PC-3 (cell line): ENCODE measurements around the gene STAT4. TPM values are rescaled to one million over a fixed set of nuclear protein-coding genes. Genes with fewer than 3 reads are reported as not detected.
A peak's percentile ranks its signal among the peaks of the same experiment; 100 is the strongest.

Experiments
- ATAC-seq: fragments of 200-7000 bp; cut with Tn5 transposase; 2 replicates; pipeline ENCODE4 v1.9.1; 2020; ENCODE audit warnings: mild to moderate bottlenecking, moderate library complexity
- BruUV-seq: library from RNA; stranded (reverse); fragments of 400-500 nt; replicated peaks from 2 replicates; lab custom pipeline; 2021; lab: Mats Ljungman, UMichigan
- CTCF ChIA-PET: fragments of 300-600 bp; sonication (Branson Sonifier 250); formaldehyde crosslinking; loops from one replicate; lab custom pipeline; 2022; ENCODE audit warnings: antibody characterized with exemption; lab: Charles Lee
- POLR2A ChIA-PET: fragments of 300-600 bp; sonication (Branson Sonifier 250); formaldehyde crosslinking; loops from one replicate; lab custom pipeline; 2022; ENCODE audit warnings: antibody characterized with exemption; ENCODE audit not compliant: unreplicated experiment; lab: Charles Lee
- DNase-seq: peaks from one replicate; pipeline ENCODE4 v3.0.0-alpha.2; 2015
- H2AFZ ChIP-seq: fragments of 300-600 bp; sonication (generic); 2 replicates; pipeline ENCODE4 v1.6.0; 2016; ENCODE audit warnings: antibody characterized with exemption, low read length
- H3F3A ChIP-seq: fragments of 300-600 bp; sonication (generic); one replicate; pipeline ENCODE4 v1.6.0; 2017; ENCODE audit warnings: antibody characterized with exemption, low read length, control low read depth, mild to moderate bottlenecking; ENCODE audit not compliant: unreplicated experiment
- H3K27ac ChIP-seq: fragments of 300-600 bp; sonication (generic); 2 replicates; pipeline ENCODE4 v1.5.1; 2016; ENCODE audit warnings: mild to moderate bottlenecking, low read length
- H3K27me3 ChIP-seq: fragments of 300-600 bp; sonication (generic); 2 replicates; pipeline ENCODE4 v1.6.1; 2016; ENCODE audit warnings: low read length, mixed read lengths
- H3K36me3 ChIP-seq: fragments of 300-600 bp; sonication (generic); 2 replicates; pipeline ENCODE4 v1.6.1; 2016; ENCODE audit warnings: low read depth, mixed run types, low read length, mixed read lengths
- H3K4me1 ChIP-seq: fragments of 300-600 bp; sonication (generic); 2 replicates; pipeline ENCODE4 v1.5.1; 2016; ENCODE audit warnings: low read length; ENCODE audit not compliant: insufficient read depth
- H3K4me2 ChIP-seq: fragments of 300-600 bp; sonication (generic); 2 replicates; pipeline ENCODE4 v1.6.0; 2016; ENCODE audit warnings: low read length
- H3K4me3 ChIP-seq: fragments of 300-600 bp; sonication (generic); 2 replicates; pipeline ENCODE4 v1.5.1; 2016; ENCODE audit warnings: mild to moderate bottlenecking, low read length, mixed read lengths
- H3K79me2 ChIP-seq: fragments of 300-600 bp; sonication (generic); 2 replicates; pipeline ENCODE4 v1.6.1; 2017; ENCODE audit warnings: low read length, mixed read lengths
- H3K9ac ChIP-seq: fragments of 300-600 bp; sonication (generic); 2 replicates; pipeline ENCODE4 v1.6.0; 2016; ENCODE audit warnings: mild to moderate bottlenecking, low read length
- H3K9me2 ChIP-seq: fragments of 300-600 bp; sonication (generic); replicated peaks from 2 replicates; pipeline ENCODE4 v1.6.1; 2016; ENCODE audit warnings: mixed run types, low read length, mixed read lengths
- H3K9me3 ChIP-seq: fragments of 300-600 bp; sonication (generic); 2 replicates; pipeline ENCODE4 v1.6.1; 2016; ENCODE audit warnings: low read length, mixed read lengths
- H4K20me1 ChIP-seq: fragments of 300-600 bp; sonication (generic); 2 replicates; pipeline ENCODE4 v1.6.1; 2016; ENCODE audit warnings: low read length, mixed read lengths
- EZH2 ChIP-seq: fragments of 300-600 bp; sonication (generic); IDR thresholded peaks from one replicate; pipeline ENCODE4 v1.6.1; 2017; ENCODE audit warnings: antibody characterized with exemption, mild to moderate bottlenecking, low read length; ENCODE audit not compliant: unreplicated experiment
- EZH2phosphoT487 ChIP-seq: fragments of 300-600 bp; sonication (generic); IDR thresholded peaks from 2 replicates; pipeline ENCODE4 v1.6.1; 2018; ENCODE audit warnings: mild to moderate bottlenecking, antibody characterized with exemption, low read length, borderline replicate concordance
- intact Hi-C: fragments of 100-400 bp; cut with micrococcal nuclease; formaldehyde crosslinking; loops from 2 replicates; pipeline ENCODE4 v1.9.0; 2023
- total RNA-seq: library from RNA; depleted of rRNA; stranded (reverse); fragments of >200 nt; gene quantifications from 2 replicates; pipeline ENCODE4 v1.2.3, GENCODE V29; 2014
- TF ChIP-seq, protein P1 (sequence below): fragments of 300-600 bp; sonication (generic); conservative IDR thresholded peaks from 2 replicates; pipeline ENCODE4 v1.5.1; 2017; ENCODE audit warnings: antibody characterized with exemption, low read depth, mild to moderate bottlenecking, low read length

Gene STAT4
- total RNA-seq, 1 experiment from 2014 or later, result 1.6 TPM

DNA sequence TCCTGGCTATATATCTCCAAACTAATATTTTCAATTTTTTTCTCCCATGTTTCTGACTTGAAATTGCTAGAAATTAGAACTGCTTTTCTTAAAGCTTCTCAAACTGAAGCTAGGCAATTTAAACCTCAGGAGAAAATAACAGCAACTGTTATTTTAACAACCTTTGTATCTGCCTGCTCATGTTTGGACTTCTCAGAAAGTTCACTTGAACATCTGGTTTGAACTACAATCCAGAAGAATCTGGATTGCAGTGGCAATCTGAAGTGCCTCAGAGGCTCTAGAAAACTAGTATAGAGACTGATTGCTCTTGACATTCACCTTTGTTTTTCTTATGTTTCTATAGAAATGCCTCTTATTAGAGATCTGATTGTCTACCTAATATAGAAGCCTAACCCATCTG, 64.1 kb downstream of the STAT4 start:
- no peak for ATAC-seq
- H3K9me3 ChIP-seq, result no peaks in the 10 kb centered on the region
- H3K4me3 ChIP-seq, result no peak overlapping the region
- no peak overlapping the region for H3K4me2 ChIP-seq
- no TSS peak for BruUV-seq
- TF ChIP-seq, protein P1, sequence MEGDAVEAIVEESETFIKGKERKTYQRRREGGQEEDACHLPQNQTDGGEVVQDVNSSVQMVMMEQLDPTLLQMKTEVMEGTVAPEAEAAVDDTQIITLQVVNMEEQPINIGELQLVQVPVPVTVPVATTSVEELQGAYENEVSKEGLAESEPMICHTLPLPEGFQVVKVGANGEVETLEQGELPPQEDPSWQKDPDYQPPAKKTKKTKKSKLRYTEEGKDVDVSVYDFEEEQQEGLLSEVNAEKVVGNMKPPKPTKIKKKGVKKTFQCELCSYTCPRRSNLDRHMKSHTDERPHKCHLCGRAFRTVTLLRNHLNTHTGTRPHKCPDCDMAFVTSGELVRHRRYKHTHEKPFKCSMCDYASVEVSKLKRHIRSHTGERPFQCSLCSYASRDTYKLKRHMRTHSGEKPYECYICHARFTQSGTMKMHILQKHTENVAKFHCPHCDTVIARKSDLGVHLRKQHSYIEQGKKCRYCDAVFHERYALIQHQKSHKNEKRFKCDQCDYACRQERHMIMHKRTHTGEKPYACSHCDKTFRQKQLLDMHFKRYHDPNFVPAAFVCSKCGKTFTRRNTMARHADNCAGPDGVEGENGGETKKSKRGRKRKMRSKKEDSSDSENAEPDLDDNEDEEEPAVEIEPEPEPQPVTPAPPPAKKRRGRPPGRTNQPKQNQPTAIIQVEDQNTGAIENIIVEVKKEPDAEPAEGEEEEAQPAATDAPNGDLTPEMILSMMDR, result no peak
- no peak for TF ChIP-seq EZH2phosphoT487
- TF ChIP-seq EZH2, result no peak
- no peaks in the 10 kb centered on the region for H3K36me3 ChIP-seq
- intact Hi-C loops, result no loop called here
- no peak overlapping the region for H2AFZ ChIP-seq
- no peaks in the 10 kb centered on the region for H4K20me1 ChIP-seq
- no peak overlapping the region for H3K27ac ChIP-seq
- H3K27me3 ChIP-seq, result no peaks in the 10 kb centered on the region
- DNase-seq, result no peak
- no peaks in the 10 kb centered on the region for H3K79me2 ChIP-seq
- ChIA-PET POLR2A (no interaction called here), CTCF (no interaction called here)
- H3F3A ChIP-seq, result no peaks in the 10 kb centered on the region
- H3K4me1 ChIP-seq, result no peaks in the 10 kb centered on the region
- H3K9ac ChIP-seq, result no peak overlapping the region
- H3K9me2 ChIP-seq, result no peaks in the 10 kb centered on the region

DNA sequence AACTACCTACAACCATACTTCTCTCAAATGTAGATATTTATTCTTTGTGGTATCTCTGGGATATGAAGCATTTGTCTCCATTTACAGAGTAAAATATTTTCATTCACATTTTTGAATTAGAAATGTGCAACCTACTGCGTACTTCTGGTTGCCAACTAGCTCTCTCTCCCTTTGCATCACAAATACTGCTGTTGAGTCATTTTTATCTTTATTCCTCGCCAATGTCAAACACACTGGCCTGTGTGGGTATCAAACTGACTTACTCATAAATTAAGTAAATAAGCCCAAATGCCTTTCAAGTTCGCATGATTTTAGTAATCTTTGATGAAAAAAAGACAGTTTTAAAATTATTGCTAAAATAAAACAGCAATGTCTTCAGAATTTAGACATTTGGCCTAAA, 67.3 kb downstream of the STAT4 start:
- POLR2A ChIA-PET, result no interaction called here
- H3K4me1 ChIP-seq, result no peaks in the 10 kb centered on the region
- no peaks in the 10 kb centered on the region for H3K79me2 ChIP-seq
- TF ChIP-seq EZH2phosphoT487, result no peak
- no peak for TF ChIP-seq EZH2
- TF ChIP-seq, protein P1, result no peak
- DNase-seq (peak; percentile 37), ATAC-seq (peak; percentile 27; the same call in 1 of the 2 replicates)
- CTCF ChIA-PET, result interaction anchor here (0.6 kb wide), 1 partner anchor 165 kb away, joined by 5 read pairs; no protein-coding TSS in a partner anchor
- BruUV-seq, result no TSS peak
- H4K20me1 ChIP-seq, result no peaks in the 10 kb centered on the region
- no peak overlapping the region for H3K4me2 ChIP-seq
- H3K36me3 ChIP-seq, result no peaks in the 10 kb centered on the region
- no peaks in the 10 kb centered on the region for H3K9me2 ChIP-seq
- no peaks in the 10 kb centered on the region for H3K27me3 ChIP-seq
- no peak overlapping the region for H3K4me3 ChIP-seq
- no peak overlapping the region for H3K27ac ChIP-seq
- no peaks in the 10 kb centered on the region for H3K9me3 ChIP-seq
- H3K9ac ChIP-seq, result no peak overlapping the region
- no peak overlapping the region for H2AFZ ChIP-seq
- intact Hi-C loops, result no loop called here
- H3F3A ChIP-seq, result no peaks in the 10 kb centered on the region

DNA sequence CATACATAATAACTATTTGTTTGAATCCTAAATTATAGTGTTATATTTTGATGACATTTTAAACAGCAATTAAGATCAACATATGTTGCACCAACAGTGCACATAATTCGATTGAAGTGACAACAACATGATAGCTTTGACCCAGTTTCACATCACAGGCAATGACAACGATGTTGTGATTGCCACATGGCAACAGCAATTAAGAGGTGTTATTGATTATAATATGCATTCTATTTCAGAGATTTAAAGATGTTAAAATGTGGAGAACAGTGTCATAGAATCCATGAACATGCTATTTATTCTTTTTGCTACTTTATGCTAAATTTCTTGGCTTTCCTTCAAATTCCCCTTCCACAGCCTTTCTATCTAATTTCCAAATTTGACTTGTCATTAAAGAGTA, 68.5 kb downstream of the STAT4 start:
- TF ChIP-seq EZH2phosphoT487 (no peak), EZH2 (no peak)
- TF ChIP-seq, protein P1, result no peak
- H3F3A ChIP-seq, result no peaks in the 10 kb centered on the region

More for the DNA sequence above, 68.5 kb downstream of the STAT4 start:
- Histone ChIP-seq H3K27me3 (no peaks in the 10 kb centered on the region), H3K9ac (no peak overlapping the region), H3K9me2 (no peaks in the 10 kb centered on the region), H3K4me2 (no peak overlapping the region), H3K4me3 (no peak overlapping the region), H3K36me3 (no peaks in the 10 kb centered on the region), H3K27ac (no peak overlapping the region), H3K4me1 (no peaks in the 10 kb centered on the region), H4K20me1 (no peaks in the 10 kb centered on the region), H3K79me2 (no peaks in the 10 kb centered on the region), H2AFZ (no peak overlapping the region), H3K9me3 (no peaks in the 10 kb centered on the region)
- no TSS peak for BruUV-seq
- CTCF ChIA-PET, result no interaction called here
- ATAC-seq, result no peak
- POLR2A ChIA-PET, result interaction anchor here (0.6 kb wide), 1 partner anchor 189 kb away, joined by 3 read pairs; no protein-coding TSS in a partner anchor
- intact Hi-C loops, result no loop called here
- no peak for DNase-seq
